Vagina (tissue), 2 donors: ENCODE measurements around the gene LYL1. TPM values are rescaled to one million over a fixed set of nuclear protein-coding genes. Genes with fewer than 3 reads are reported as not detected.

Experiments used
- DNase-seq, 2 donors: peaks; one replicate each; pipeline ENCODE4 v3.0.0-alpha.2; 2017; ENCODE audit errors: extremely low spot score in 2 of 2
- H3K27ac ChIP-seq: fragments of 200-600 bp; sonication (generic); one replicate; pipeline ENCODE4 v1.5.1; 2019
- H3K27me3 ChIP-seq: fragments of 200-600 bp; sonication (generic); one replicate; pipeline ENCODE4 v1.5.1; 2019
- H3K36me3 ChIP-seq, 2 donors: fragments of 200-600 bp; sonication (generic); one replicate each; pipeline ENCODE4 v1.5.1; 2017 to 2019
- H3K4me1 ChIP-seq: fragments of 200-600 bp; sonication (generic); one replicate; pipeline ENCODE4 v1.5.1; 2019
- H3K4me3 ChIP-seq, 2 donors: fragments of 200-600 bp; sonication (generic); 1 replicate in 1 of 2; 2 replicates in 1 of 2; pipeline ENCODE4 v1.5.1; 2016 to 2019
- H3K9me3 ChIP-seq: fragments of 200-600 bp; sonication (generic); one replicate; pipeline ENCODE4 v1.5.1; 2019
- POLR2A ChIP-seq, 2 donors: fragments of 450-650 bp; IDR thresholded peaks; one replicate each; pipeline ENCODE4 v1.6.1; 2017; ENCODE audit warnings: antibody characterized with exemption in 2 of 2, mild to moderate bottlenecking in 2 of 2, moderate library complexity in 2 of 2
- POLR2AphosphoS5 ChIP-seq, 2 donors: sonication (generic); formaldehyde crosslinking; IDR thresholded peaks; one replicate each; pipeline ENCODE4 v1.9.0; 2017; ENCODE audit warnings: antibody characterized with exemption in 2 of 2, mild to moderate bottlenecking in 2 of 2, low read depth in 1 of 2; ENCODE audit not compliant: insufficient read depth in 1 of 2
- intact Hi-C: fragments of 100-400 bp; cut with DNase I; formaldehyde crosslinking; loops from one replicate; pipeline ENCODE4 v1.15.1; 2023
- total RNA-seq: library from RNA; depleted of rRNA; stranded (reverse); fragments of >200 nt; gene quantifications from one replicate; pipeline ENCODE4 v1.2.3, GENCODE V29; 2016
- TF ChIP-seq, protein P1 (sequence below), 3 experiments: fragments of 450-650 bp in 2 of 3; fragments of 200-600 bp in 1 of 3; sonication (generic) in 1 of 3; IDR thresholded peaks; one replicate each; pipeline ENCODE4 v1.5.1; 2017 to 2019; ENCODE audit warnings: antibody characterized with exemption in 3 of 3, mild to moderate bottlenecking in 2 of 3, moderate library complexity in 2 of 3

LYL1 gene
- total RNA-seq, 1 donor from 2014 or later = 11.5 TPM

DNA sequence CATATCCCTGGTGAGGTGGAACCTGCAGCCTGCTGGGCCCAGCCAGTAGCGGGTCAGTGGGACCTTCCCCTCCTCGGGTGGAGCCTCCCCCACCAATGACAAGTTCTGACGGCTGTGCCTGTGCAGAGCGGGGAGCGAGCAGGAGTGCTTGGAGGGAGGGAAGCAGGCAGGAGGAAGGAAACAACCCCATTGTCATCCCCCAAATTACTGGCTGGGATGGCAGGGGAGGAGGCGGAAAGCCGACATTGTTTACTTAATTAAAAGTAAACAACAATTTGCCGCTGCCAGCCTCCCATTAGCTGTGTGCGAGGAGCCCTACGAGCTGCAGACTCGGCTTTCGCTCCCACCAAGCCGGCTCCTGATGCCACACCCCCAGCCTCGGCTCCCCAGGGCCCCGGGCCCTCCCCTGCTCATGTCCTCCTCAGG lies 45.5 kb downstream of the LYL1 start:
- no peak overlapping the region for H3K4me3 ChIP-seq
- peak overlapping the region; percentile 96 for H3K27ac ChIP-seq
- peak in 1 of 2 donors; percentile 23 for TF ChIP-seq POLR2AphosphoS5 (IDR thresholded peaks at IDR 0.05; ENCODE audit: insufficient read depth in 1 of 2, low read depth in 1 of 2)
- TF ChIP-seq POLR2A (IDR thresholded peaks at IDR 0.05) = no peak
- TF ChIP-seq, protein P1, sequence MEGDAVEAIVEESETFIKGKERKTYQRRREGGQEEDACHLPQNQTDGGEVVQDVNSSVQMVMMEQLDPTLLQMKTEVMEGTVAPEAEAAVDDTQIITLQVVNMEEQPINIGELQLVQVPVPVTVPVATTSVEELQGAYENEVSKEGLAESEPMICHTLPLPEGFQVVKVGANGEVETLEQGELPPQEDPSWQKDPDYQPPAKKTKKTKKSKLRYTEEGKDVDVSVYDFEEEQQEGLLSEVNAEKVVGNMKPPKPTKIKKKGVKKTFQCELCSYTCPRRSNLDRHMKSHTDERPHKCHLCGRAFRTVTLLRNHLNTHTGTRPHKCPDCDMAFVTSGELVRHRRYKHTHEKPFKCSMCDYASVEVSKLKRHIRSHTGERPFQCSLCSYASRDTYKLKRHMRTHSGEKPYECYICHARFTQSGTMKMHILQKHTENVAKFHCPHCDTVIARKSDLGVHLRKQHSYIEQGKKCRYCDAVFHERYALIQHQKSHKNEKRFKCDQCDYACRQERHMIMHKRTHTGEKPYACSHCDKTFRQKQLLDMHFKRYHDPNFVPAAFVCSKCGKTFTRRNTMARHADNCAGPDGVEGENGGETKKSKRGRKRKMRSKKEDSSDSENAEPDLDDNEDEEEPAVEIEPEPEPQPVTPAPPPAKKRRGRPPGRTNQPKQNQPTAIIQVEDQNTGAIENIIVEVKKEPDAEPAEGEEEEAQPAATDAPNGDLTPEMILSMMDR (IDR thresholded peaks at IDR 0.05) = no peak
- intact Hi-C loops = loop anchor here (5.0 kb wide), 1 partner anchor 60 kb away; the partner anchor contains the start of gene NFIX
- no peaks in the 10 kb centered on the region for H3K9me3 ChIP-seq
- no peaks in the 10 kb centered on the region for H3K36me3 ChIP-seq
- H3K4me1 ChIP-seq = peaks cover 100% of the 10 kb centered on the region
- DNase-seq = no peak
- no peaks in the 10 kb centered on the region for H3K27me3 ChIP-seq

DNA sequence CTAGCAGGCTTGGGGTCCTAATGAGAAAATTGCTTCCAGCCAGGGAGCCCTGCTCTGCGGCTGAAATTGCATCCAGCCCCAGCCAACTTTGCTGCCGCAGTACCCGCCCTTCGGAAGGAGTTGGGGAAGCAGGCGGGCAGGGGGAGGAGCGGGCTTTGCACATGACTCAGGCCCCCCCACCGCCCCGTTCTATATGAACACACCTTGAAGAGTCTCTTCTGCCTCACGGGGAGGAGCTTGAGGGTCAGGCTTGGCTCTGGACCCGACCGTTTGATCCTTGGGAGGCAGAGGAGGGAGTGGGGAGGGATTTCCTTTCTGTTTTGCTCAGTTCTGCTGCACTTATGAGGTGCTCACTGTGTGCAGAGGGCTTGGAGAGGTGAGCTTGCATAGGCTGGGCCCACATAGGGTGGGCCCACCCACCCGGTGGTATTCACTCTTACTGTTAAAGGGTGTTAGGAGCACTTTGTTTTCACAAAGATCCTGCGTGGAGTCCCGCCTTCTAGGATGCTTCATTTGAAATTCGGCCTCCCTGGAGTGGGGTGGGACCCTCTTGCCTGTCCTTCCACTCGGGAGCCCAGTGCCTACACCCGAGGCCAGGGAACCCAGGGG lies 46.5 kb downstream of the LYL1 start:
- Histone ChIP-seq H3K9me3 (no peaks in the 10 kb centered on the region), H3K4me1 (peaks cover 100% of the 10 kb centered on the region), H3K27ac (peak overlapping the region; percentile 96), H3K36me3 (no peaks in the 10 kb centered on the region), H3K4me3 (peak overlapping the region; percentile 15 to 30), H3K27me3 (no peaks in the 10 kb centered on the region)
- no peak for DNase-seq
- peak in 1 of 2 donors; percentile 44 for TF ChIP-seq POLR2AphosphoS5 (IDR thresholded peaks at IDR 0.05; ENCODE audit: insufficient read depth in 1 of 2, low read depth in 1 of 2)
- TF ChIP-seq, protein P1 (IDR thresholded peaks at IDR 0.05) = no peak
- intact Hi-C loops = loop anchor here (5.0 kb wide), 1 partner anchor 59 kb away; the partner anchor contains the start of gene NFIX

DNA sequence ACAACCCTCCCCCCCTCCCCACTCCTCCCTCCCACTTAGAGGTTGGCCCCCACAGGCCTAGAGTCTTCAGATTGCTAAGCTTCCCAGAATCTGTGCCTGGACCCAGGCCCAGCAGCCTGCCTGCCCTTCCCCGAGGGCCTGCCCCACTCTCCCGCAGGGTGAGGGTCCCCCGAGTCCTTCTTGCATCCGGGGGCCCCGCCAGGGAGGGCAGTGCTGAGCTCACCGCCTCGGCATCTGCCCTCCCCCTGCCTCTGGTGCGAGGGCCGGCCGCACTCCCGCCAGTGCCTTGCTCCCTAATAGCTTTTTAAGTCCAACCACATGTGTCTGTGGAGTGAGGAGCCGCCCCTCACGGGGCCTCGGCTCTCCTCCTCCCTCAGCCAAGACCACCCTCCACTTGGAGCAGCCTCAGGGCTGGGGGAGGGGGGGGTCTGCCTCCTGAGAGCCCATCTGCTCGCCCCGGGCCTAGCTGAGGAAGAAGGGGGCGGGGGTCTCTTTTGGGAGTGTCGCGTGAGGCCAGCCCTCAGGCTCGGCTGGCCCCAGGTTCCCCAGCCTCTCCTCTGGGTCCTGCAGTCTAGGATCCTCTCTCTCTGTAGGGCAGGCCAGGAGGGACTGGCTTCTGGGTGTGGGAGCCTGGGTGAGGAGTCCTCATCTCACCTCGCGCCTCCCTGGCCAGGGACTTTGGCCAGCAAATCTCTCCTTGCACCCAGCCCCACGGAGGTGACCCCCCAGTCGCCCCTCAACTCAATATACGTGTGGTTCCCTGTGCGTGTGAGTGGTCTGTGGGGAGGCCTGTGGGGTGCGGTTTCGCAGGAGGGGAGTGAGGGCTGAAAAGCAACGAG lies 47.2 kb downstream of the LYL1 start:
- H3K36me3 ChIP-seq = no peaks in the 10 kb centered on the region
- TF ChIP-seq, protein P1 (IDR thresholded peaks at IDR 0.05) = no peak
- peak in 1 of 2 donors; percentile 45 for TF ChIP-seq POLR2A (IDR thresholded peaks at IDR 0.05)
- TF ChIP-seq POLR2AphosphoS5 (IDR thresholded peaks at IDR 0.05; ENCODE audit: insufficient read depth in 1 of 2, low read depth in 1 of 2) = peak in 1 of 2 donors; percentile 88
- no peaks in the 10 kb centered on the region for H3K9me3 ChIP-seq
- no peak for DNase-seq
- peak overlapping the region; percentile 96 for H3K27ac ChIP-seq
- peak overlapping the region; percentile 15 to 30 for H3K4me3 ChIP-seq
- peaks cover 100% of the 10 kb centered on the region for H3K4me1 ChIP-seq
- intact Hi-C loops = loop anchor here (5.0 kb wide), 1 partner anchor 58 kb away; the partner anchor contains the start of gene NFIX
- H3K27me3 ChIP-seq = no peaks in the 10 kb centered on the region

DNA sequence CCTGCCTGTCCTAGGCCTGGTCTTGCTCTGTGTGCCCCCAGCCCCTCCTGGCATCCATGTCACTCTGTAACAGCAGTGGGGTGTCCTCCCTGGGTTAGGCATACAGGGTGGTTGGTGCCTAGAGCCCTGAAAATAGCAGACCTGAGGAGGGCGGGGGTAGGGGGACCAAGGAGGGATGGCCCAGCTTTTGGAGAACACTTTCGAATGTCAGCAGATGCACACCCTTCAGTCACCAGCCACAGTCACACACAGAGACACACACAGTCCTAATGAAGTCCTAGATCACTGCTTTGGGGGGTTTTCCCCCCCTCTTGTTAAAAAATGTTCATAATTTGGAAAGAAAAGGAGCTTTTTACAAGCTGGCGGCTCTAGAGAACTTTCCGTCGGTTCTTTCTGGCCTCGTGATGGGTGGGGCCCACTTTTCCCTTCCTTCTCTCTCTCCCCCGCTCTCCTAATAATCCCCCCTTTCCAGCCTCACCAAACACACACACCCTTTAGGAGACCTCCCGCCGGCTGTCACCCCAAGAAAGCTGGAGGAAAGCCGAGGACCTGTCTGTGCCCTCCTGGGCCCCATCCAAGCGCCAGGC lies 47.9 kb downstream of the LYL1 start:
- Histone ChIP-seq H3K27me3 (no peaks in the 10 kb centered on the region), H3K4me1 (peaks cover 100% of the 10 kb centered on the region), H3K9me3 (no peaks in the 10 kb centered on the region), H3K27ac (peak overlapping the region; percentile 96), H3K36me3 (no peaks in the 10 kb centered on the region), H3K4me3 (peak overlapping the region; percentile 4 to 26)
- intact Hi-C loops = loop anchor here (5.0 kb wide), 1 partner anchor 57 kb away; the partner anchor contains the start of gene NFIX
- no peak for DNase-seq
- TF ChIP-seq POLR2A (IDR thresholded peaks at IDR 0.05) = no peak
- TF ChIP-seq, protein P1 (IDR thresholded peaks at IDR 0.05) = no peak
- no peak for TF ChIP-seq POLR2AphosphoS5 (IDR thresholded peaks at IDR 0.05; ENCODE audit: insufficient read depth in 1 of 2, low read depth in 1 of 2)
